ENCODE results near the gene RNF40.

DNA sequence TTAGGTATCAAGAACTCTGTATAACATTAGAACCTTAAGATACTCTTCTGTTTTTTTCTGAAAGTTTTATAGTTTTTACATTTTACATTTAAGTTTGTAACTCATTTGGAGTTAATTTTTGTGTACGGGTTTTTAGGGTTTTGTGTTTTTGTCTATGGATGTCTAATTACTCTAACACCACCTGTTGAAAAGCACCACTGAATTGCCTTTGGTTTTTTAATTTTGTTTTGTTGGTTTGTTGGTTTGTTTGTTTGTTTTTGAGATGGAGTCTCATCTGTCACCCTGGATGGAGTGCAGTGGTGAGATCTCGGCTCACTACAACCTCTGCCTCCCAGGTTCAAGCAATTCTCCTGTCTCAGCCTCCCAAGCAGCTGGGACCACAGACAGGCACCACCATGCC lies 54.6 kb downstream of the RNF40 start:
- TF ChIP-seq POLR2A (IDR thresholded peaks at IDR 0.05): no peak
- TF ChIP-seq, protein P1, sequence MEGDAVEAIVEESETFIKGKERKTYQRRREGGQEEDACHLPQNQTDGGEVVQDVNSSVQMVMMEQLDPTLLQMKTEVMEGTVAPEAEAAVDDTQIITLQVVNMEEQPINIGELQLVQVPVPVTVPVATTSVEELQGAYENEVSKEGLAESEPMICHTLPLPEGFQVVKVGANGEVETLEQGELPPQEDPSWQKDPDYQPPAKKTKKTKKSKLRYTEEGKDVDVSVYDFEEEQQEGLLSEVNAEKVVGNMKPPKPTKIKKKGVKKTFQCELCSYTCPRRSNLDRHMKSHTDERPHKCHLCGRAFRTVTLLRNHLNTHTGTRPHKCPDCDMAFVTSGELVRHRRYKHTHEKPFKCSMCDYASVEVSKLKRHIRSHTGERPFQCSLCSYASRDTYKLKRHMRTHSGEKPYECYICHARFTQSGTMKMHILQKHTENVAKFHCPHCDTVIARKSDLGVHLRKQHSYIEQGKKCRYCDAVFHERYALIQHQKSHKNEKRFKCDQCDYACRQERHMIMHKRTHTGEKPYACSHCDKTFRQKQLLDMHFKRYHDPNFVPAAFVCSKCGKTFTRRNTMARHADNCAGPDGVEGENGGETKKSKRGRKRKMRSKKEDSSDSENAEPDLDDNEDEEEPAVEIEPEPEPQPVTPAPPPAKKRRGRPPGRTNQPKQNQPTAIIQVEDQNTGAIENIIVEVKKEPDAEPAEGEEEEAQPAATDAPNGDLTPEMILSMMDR (IDR thresholded peaks at IDR 0.05 in 8 of 11, conservative IDR thresholded peaks at IDR 0.05 in 3 of 11): no peak
